ENCODE data around the gene EPB41L4A. TPM values are rescaled to one million over a fixed set of nuclear protein-coding genes. Genes with fewer than 3 reads are reported as not detected.

EPB41L4A gene
- total RNA-seq, 4 donors from 2014 or later: 8.3 to 33.8 (median 21.6) TPM

- Histone ChIP-seq H3K27me3 (no peaks in the 10 kb centered on the region), H3K4me1 (peaks cover 0 to 8% (median 0%) of the 10 kb centered on the region in 4 donors), H3K4me3 (no peak overlapping the region), H3K27ac (replicated peaks in 1 of 4) (no peak overlapping the region), H3K36me3 (no peaks in the 10 kb centered on the region), H3K9me3 (no peaks in the 10 kb centered on the region)
- TF ChIP-seq POLR2A (IDR thresholded peaks at IDR 0.05; ENCODE audit: low read depth): no peak
- TF ChIP-seq, protein P1, sequence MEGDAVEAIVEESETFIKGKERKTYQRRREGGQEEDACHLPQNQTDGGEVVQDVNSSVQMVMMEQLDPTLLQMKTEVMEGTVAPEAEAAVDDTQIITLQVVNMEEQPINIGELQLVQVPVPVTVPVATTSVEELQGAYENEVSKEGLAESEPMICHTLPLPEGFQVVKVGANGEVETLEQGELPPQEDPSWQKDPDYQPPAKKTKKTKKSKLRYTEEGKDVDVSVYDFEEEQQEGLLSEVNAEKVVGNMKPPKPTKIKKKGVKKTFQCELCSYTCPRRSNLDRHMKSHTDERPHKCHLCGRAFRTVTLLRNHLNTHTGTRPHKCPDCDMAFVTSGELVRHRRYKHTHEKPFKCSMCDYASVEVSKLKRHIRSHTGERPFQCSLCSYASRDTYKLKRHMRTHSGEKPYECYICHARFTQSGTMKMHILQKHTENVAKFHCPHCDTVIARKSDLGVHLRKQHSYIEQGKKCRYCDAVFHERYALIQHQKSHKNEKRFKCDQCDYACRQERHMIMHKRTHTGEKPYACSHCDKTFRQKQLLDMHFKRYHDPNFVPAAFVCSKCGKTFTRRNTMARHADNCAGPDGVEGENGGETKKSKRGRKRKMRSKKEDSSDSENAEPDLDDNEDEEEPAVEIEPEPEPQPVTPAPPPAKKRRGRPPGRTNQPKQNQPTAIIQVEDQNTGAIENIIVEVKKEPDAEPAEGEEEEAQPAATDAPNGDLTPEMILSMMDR (IDR thresholded peaks at IDR 0.05): no peak
- WGBS: 88% methylated on average over 3 of the region's 3 CpGs
- intact Hi-C loops (cut with DNase I): no loop called here
- DNase-seq (ENCODE audit: extremely low spot score): no peak
Measured at GRCh38 chr5:112388739-112389138, 30.3 kb downstream of the EPB41L4A start.

GRCh38 chr5:112388074-112388473 lies 31.0 kb downstream of the EPB41L4A start:
- Histone ChIP-seq H3K36me3 (no peaks in the 10 kb centered on the region), H3K27ac (replicated peaks in 1 of 4) (no peak overlapping the region), H3K9me3 (no peaks in the 10 kb centered on the region), H3K4me1 (peaks cover 0 to 8% (median 0%) of the 10 kb centered on the region in 4 donors), H3K4me3 (no peak overlapping the region), H3K27me3 (no peaks in the 10 kb centered on the region)
- WGBS: 87% methylated on average over 4 of the region's 4 CpGs
- TF ChIP-seq, protein P1 (IDR thresholded peaks at IDR 0.05): no peak
- TF ChIP-seq POLR2AphosphoS5 (IDR thresholded peaks at IDR 0.05) (no peak), POLR2A (IDR thresholded peaks at IDR 0.05; ENCODE audit: low read depth) (no peak), EP300 (IDR thresholded peaks at IDR 0.05) (no peak)
- DNase-seq (ENCODE audit: extremely low spot score): no peak
- intact Hi-C loops (cut with DNase I): no loop called here

DNA sequence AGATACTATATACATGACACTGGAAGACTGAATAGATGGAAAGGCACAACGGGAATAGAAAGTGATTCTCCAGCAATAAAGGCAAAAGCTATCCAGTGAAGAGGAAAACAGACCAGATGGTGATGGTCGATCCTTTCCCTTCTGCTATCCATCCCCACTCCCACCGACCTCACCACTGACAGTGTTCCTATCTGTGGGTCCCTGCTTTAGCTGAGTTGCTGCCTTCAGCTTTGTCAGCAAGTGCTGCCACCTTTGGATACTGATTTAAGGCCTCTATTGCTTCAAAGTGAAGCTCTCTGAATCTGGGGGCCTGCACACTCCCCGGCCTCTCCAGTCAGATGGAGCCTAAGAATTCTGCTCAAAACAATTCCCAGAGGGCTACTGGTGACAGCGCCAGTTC lies 32.3 kb downstream of the EPB41L4A start:
- intact Hi-C loops (cut with DNase I): no loop called here
- no peaks in the 10 kb centered on the region for H3K36me3 ChIP-seq
- no peak overlapping the region for H3K27ac ChIP-seq (replicated peaks in 1 of 4)
- H3K27me3 ChIP-seq: no peaks in the 10 kb centered on the region
- peaks cover 0 to 11% (median 0%) of the 10 kb centered on the region in 4 donors for H3K4me1 ChIP-seq
- WGBS: 79% methylated on average over 5 of the region's 5 CpGs
- no peak for TF ChIP-seq EP300 (IDR thresholded peaks at IDR 0.05)
- TF ChIP-seq POLR2AphosphoS5 (IDR thresholded peaks at IDR 0.05): no peak
- TF ChIP-seq POLR2A (IDR thresholded peaks at IDR 0.05; ENCODE audit: low read depth): no peak
- TF ChIP-seq, protein P1 (IDR thresholded peaks at IDR 0.05): no peak
- no peak for DNase-seq (ENCODE audit: extremely low spot score)
- no peak overlapping the region for H3K4me3 ChIP-seq
- H3K9me3 ChIP-seq: no peaks in the 10 kb centered on the region

DNA sequence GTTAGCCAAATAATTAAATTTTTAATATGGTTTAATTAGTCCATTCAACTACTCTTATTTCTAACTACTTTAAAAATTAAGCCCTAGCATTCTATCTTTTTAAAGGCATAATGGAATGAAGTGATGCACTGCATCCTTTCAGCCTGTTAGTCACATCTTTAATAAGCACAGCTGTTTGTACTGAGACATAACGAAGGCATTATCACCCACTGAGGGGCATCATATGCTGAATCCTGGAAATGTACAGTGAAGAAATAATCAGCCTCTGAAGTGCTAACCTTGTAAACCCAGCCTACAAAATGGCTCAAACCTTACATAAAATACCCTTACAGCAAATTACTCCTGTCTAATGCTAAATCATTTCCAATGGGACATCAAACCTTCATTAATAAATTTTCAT lies 33.1 kb downstream of the EPB41L4A start:
- 100% methylated on average over 1 of the region's 1 CpG for WGBS
- H3K36me3 ChIP-seq: no peaks in the 10 kb centered on the region
- DNase-seq (ENCODE audit: extremely low spot score): no peak
- no peaks in the 10 kb centered on the region for H3K9me3 ChIP-seq
- intact Hi-C loops (cut with DNase I): no loop called here
- H3K4me1 ChIP-seq: peaks cover 0 to 11% (median 0%) of the 10 kb centered on the region in 4 donors
- no peaks in the 10 kb centered on the region for H3K27me3 ChIP-seq
- TF ChIP-seq, protein P1 (IDR thresholded peaks at IDR 0.05): no peak
- TF ChIP-seq EP300 (IDR thresholded peaks at IDR 0.05): no peak
- no peak for TF ChIP-seq POLR2A (IDR thresholded peaks at IDR 0.05; ENCODE audit: low read depth)
- TF ChIP-seq POLR2AphosphoS5 (IDR thresholded peaks at IDR 0.05): no peak
- H3K27ac ChIP-seq (replicated peaks in 1 of 4): no peak overlapping the region
- no peak overlapping the region for H3K4me3 ChIP-seq

DNA sequence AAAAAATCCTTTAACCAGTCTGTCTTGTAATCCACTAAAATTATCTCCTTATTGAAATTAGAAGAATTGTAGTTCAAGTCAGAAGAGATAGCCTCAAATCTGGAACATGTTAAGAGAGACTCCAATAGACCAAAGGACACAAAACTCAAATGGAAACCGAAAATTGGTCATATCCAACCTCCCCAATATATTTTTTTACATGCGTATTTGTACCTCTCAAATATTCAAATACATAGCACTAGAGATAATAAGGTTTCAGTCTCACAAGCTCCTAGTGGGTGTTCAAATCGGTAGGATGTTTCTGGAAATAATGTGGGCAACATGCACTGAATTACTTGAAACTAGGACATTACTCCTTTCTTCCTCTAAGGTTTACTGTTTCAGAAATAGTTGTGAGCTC lies 33.5 kb downstream of the EPB41L4A start:
- WGBS: 94% methylated on average over 3 of the region's 3 CpGs
- no peak for DNase-seq (ENCODE audit: extremely low spot score)
- Histone ChIP-seq H3K4me1 (peaks cover 0 to 15% (median 0%) of the 10 kb centered on the region in 4 donors), H3K27ac (replicated peaks in 1 of 4) (no peak overlapping the region), H3K9me3 (no peaks in the 10 kb centered on the region), H3K27me3 (no peaks in the 10 kb centered on the region), H3K36me3 (no peaks in the 10 kb centered on the region), H3K4me3 (no peak overlapping the region)
- intact Hi-C loops (cut with DNase I): no loop called here
- no peak for TF ChIP-seq POLR2AphosphoS5 (IDR thresholded peaks at IDR 0.05)
- TF ChIP-seq, protein P1 (IDR thresholded peaks at IDR 0.05): no peak
- TF ChIP-seq POLR2A (IDR thresholded peaks at IDR 0.05; ENCODE audit: low read depth): no peak
- no peak for TF ChIP-seq EP300 (IDR thresholded peaks at IDR 0.05)
